Measurements from ENCODE around the gene AOPEP.

AOPEP gene

DNA sequence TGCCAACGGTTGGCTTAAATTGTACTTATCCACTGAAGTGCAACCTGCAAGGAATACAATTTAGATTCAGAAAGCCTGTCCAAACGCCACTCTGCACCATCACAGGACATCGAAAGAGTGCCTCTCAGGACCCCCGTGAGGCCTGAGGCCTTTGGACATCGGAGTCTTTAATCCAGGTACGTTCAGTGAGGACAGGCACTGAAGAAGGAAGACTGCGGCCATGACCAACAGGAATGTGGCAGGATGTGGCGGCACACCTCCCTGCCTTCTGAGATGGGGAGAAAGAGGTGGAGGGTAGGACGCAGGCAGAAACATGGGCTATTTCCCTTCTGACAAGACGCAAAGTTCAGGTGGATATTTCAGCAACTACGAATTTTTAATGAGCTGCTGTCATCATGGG is 385.2 kb downstream of the AOPEP start:
- Mint-ChIP-seq H3K27me3 (no peaks in the 10 kb centered on the region), H3K4me1 (no peaks in the 10 kb centered on the region), H3K27ac (no peak overlapping the region), H3K9me3 (no peaks in the 10 kb centered on the region), H3K4me3 (no peak overlapping the region), H3K36me3 (no peaks in the 10 kb centered on the region)

DNA sequence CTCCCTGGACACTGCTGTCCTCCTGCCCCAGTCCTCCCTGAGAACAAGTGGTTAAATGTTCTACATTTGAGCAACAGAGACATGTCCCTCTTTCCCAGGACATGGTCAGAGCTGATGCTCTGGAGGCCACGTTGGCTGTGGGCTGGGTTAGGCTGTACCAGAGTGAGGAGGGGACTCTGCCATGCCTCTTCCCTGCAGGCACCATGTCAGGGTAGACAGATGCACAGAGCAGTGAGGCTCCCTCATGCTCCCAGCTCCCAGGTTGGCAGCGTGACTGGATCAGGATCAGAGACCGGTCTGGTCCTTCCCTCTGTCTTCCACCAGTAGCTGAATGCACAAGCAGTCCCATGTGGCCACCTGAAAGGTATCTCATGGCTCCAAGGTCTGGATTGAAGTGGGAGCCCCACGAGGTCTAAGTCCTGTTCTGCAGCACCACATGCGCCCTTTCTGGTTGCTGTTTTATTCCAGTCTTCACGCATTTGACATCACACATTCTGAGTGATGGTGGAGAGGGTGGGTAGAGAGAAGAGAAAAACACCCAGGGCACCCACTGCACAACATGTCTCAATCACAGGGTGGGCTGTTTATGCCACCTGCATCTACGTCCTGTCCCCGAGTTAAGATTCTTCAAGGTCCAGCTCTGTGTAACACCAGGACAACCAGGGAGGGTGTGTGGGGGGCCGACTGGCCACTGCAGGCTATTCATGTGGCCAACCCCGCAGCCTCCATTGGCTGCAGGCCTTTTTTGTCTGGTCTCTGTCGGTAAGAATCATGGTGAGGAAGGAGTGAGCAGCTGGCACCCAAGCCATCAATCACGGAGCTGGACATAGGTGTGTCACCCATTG is 386.2 kb downstream of the AOPEP start:
- Mint-ChIP-seq H3K27me3 (no peaks in the 10 kb centered on the region), H3K4me3 (no peak overlapping the region), H3K4me1 (no peaks in the 10 kb centered on the region), H3K9me3 (no peaks in the 10 kb centered on the region), H3K36me3 (no peaks in the 10 kb centered on the region), H3K27ac (no peak overlapping the region)

DNA sequence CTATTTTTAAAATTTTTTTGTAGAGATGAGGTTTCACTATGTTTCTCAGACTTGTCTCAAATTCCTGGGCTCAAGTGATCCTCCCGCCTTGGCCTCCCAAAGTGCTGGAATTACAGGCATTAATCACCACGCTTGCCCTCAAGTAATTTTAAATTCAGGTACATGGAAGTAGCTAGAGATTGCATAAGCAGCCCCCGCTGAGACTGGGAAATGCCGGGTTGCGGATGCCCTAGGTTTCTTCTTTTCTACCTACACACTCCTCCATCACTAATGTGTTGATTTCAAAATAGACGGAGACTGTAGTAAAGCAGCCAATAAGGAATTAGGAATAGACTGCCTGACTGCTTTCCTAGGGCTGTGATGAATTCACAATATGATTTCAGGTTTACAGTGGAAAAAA is 388.6 kb downstream of the AOPEP start:
- Mint-ChIP-seq H3K27ac (no peak overlapping the region), H3K27me3 (no peaks in the 10 kb centered on the region), H3K36me3 (no peaks in the 10 kb centered on the region), H3K4me1 (no peaks in the 10 kb centered on the region), H3K9me3 (no peaks in the 10 kb centered on the region), H3K4me3 (no peak overlapping the region)

DNA sequence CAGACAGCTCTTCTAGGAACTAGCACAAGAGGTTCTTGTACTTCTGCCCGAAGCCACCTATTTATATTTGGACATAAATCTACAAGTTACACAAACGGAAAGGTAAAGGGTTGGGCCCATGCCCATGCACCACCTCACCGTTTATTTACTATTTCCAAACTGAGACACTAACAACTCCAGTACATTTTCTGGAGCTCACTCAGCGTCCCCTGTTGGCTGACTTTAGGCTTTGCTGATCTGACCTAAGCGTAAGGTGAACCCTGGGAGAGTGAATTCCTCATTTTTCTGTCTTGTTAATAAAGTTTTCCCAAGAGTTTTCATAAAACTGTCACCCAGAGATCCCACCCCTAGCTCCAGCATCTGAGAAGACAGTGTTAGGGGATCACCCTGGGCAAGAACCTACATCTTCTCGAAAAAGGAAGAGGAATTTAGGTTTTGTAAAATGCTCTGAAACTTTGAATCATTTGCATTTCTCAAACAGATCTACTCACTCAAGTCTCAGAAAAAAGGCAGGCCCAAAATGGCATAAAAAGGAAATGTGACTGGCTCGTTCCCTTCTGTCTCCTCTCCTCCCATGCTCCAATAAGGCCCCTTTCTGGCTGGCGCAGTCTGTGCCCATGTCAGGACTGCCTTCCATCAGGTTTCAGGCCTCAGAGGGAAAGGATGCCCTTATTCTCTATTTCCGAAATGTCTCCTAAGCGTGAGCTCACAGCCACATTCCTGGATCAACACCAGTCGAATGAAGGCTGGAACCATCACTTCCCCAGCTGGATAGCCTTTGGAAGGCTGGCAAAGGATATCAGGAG is 389.7 kb downstream of the AOPEP start:
- H3K27me3 Mint-ChIP-seq: no peaks in the 10 kb centered on the region
- no peak overlapping the region for H3K4me3 Mint-ChIP-seq
- H3K9me3 Mint-ChIP-seq: no peaks in the 10 kb centered on the region
- H3K27ac Mint-ChIP-seq: no peak overlapping the region
- no peaks in the 10 kb centered on the region for H3K4me1 Mint-ChIP-seq
- H3K36me3 Mint-ChIP-seq: no peaks in the 10 kb centered on the region

DNA sequence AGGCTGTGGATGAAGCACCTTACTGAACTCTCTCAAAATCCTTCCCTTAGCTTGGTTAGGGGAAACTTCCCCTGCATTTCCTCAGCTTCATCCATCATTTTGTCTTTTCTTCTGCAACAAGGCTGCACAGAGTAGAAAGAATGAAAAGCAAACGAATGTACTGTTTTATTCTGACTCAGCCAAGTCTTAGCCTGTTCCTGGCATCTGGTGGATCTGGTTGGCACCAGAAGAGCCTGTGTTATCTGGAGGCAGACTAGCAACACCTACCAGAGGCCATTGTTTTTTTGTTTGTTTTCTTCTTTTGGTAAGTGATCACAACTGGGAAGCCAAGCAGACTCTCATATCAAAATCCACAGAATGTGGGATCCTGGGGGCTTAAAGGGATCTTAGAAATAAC is 390.3 kb downstream of the AOPEP start:
- H3K4me1 Mint-ChIP-seq: no peaks in the 10 kb centered on the region
- no peaks in the 10 kb centered on the region for H3K36me3 Mint-ChIP-seq
- no peak overlapping the region for H3K27ac Mint-ChIP-seq
- H3K9me3 Mint-ChIP-seq: no peaks in the 10 kb centered on the region
- H3K27me3 Mint-ChIP-seq: no peaks in the 10 kb centered on the region
- no peak overlapping the region for H3K4me3 Mint-ChIP-seq

DNA sequence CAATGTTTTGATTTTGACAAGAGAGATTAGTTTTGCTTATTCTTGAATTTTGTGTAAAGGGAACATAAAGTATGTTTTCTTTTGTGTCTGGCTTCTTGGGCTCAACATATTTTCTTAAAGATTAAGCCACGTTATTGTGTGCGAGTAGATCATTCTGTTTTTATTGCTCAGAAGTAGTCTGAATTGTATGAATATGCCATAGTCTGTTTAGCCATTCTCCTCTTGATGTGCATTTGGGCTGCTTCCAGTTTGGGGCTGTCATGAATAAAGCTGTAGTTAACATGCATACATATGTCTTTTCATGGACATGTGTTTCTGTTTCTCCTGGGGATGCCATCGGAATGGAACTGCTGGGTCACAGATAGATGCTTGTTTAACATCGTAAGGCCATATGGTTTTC is 392.1 kb downstream of the AOPEP start:
- Mint-ChIP-seq H3K4me1 (no peaks in the 10 kb centered on the region), H3K9me3 (no peaks in the 10 kb centered on the region), H3K27me3 (no peaks in the 10 kb centered on the region), H3K36me3 (peaks cover 1% of the 10 kb centered on the region), H3K4me3 (no peak overlapping the region), H3K27ac (no peak overlapping the region)

DNA sequence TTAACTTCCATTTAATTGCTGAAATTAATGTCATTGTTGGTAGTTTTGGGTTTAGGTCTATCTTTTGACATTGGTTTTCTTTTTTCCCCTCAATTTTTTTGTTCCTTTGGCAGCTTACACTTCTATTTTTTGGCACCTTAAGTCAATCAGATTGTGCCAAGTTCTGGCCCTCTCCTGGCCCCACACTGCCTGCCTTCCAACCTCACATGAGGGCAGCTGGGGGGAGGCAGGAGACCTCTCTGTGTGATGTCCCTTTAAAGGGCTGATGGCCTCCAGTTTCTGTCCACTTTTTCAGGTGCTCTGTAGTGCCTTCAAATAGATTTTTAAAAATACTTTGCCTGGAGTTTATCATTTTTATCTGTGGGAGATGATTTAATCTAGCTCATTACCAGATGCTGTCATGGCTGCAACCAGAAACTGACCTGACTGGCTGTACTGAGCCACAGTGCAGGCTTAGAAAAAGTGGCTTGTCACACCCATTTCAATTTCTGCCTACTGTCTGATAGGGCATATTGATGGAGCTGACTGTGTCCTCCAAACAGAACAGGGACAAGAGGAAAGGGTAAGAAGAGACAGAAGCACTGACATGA is 394.4 kb downstream of the AOPEP start:
- Mint-ChIP-seq H3K4me3 (no peak overlapping the region), H3K9me3 (no peaks in the 10 kb centered on the region), H3K27ac (no peak overlapping the region), H3K36me3 (peaks cover 5% of the 10 kb centered on the region), H3K27me3 (no peaks in the 10 kb centered on the region), H3K4me1 (no peaks in the 10 kb centered on the region)

DNA sequence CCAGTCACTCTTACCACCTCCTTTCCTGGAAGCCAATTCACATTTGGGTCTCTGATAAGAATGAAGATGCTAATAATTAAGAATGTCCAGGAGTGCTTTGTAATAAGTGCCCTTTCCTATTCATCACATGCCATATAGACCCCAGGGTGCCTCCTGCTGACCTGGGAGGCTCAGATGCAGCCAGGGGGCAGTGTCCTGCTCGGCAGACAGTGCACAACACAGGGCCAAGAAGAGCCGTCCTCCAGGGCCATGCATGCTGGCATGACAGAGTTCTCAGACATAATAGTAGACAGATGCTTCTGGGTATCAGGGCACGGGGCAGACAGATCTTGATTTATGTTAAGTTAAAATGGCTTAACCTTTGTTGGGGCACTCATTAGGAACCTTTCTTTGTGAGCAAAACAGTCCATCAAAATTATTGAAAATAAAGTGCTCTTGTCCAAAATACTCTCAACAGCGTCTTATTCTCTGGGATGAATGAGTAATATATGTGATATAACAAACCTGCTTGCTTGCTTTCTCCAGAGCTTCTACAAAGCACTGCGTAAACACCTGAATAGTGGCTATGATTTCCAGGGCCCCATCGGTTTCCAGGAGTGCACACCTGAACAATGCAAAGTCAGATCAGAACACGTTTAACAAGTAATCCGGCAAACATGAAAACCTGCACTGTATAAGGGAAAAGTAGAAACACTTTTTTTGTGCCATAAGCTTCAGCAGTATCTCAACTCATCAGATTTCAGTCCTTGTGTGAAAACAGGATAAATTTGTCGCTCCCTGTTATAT is 398.3 kb downstream of the AOPEP start:
- no peak overlapping the region for H3K4me3 Mint-ChIP-seq
- no peaks in the 10 kb centered on the region for H3K9me3 Mint-ChIP-seq
- H3K4me1 Mint-ChIP-seq: no peaks in the 10 kb centered on the region
- H3K36me3 Mint-ChIP-seq: peaks cover 5% of the 10 kb centered on the region
- no peak overlapping the region for H3K27ac Mint-ChIP-seq
- H3K27me3 Mint-ChIP-seq: no peaks in the 10 kb centered on the region

DNA sequence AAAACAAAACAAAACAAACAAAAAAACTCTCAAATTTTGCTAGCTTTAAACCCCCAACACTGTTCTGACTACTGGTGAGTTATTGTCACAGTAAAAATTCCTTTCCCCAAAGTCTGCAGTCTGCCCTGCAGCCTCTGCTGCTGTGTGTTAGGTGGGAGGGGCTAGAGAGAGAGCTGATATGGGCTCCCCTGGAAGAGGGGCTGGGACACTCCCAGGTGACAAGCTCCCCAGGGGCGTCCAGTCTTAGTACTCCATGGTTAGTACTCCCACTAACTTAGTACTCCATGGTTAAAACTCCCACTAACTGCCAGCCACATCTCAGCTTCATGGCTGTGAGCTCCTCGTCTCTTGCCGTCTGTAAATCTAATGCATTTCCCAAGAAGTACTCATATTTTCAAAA is 399.2 kb downstream of the AOPEP start:
- Mint-ChIP-seq H3K36me3 (peaks cover 5% of the 10 kb centered on the region), H3K9me3 (no peaks in the 10 kb centered on the region), H3K4me3 (no peak overlapping the region), H3K27ac (no peak overlapping the region), H3K27me3 (no peaks in the 10 kb centered on the region), H3K4me1 (no peaks in the 10 kb centered on the region)

DNA sequence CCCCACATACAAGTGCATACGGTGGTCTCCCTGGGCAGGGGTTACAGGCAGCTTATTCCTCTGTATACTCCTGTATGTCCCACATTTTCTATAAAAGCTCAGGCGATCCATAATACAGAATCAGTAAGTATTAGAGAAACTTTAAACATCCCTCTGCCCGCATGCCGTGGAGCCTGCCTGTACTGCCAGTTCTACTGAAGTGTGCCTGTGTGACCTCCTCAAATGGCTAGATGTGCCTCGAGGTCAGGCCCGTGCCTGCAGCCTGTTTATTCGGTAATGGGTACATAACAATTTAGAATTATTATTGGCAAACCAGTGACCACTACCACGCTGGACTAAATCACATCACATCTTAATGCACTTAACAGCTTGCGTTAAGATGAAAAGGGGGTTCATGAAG is 400.2 kb downstream of the AOPEP start:
- Mint-ChIP-seq H3K27ac (no peak overlapping the region), H3K4me3 (no peak overlapping the region), H3K9me3 (no peaks in the 10 kb centered on the region), H3K27me3 (no peaks in the 10 kb centered on the region), H3K4me1 (no peaks in the 10 kb centered on the region), H3K36me3 (peaks cover 5% of the 10 kb centered on the region)

DNA sequence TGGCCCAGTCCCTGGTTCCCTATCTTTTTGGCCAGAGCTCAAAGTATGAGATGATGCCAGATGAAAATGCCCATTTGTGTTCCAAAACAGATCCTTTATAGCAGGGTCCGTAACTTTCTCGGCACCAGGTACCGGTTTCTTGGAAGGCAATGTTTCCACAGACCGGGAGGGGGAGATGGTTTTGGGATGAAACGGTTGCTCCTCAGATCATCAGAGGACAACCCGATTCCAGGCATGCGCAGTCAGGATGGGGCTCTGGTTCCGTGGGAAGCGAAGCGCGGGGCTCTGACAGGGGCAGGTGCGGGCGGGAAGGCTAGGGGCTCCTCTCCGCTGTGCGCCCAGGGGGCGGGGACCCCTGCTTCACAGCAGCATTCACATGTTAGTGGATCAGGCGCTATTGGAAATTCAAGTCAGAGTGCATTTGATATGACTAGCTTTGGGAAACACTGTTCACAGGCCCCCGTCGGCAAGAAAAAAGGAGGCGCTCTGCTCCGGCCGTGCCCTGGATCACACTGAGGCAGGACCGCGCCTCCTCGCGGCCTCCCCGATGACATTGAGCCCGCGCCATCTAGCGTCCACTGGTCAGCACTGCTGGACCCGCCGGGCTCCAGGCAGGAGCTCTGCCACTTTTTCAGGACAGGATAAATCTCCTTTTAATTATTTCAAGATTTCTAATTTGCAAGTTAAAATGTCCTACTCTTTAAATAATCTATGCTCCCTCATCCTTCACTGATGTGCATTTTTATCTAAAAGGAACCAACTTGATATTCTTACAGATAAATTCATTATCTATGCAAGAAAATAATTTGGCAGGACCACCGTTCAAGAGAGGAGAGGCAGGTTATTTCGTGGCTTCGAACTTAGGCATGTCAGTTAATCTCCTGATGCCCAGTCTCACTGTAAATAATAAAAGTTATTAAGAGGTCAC is 401.0 kb downstream of the AOPEP start:
- Mint-ChIP-seq H3K27me3 (no peaks in the 10 kb centered on the region), H3K4me3 (no peak overlapping the region), H3K9me3 (no peaks in the 10 kb centered on the region), H3K27ac (no peak overlapping the region), H3K36me3 (peaks cover 4% of the 10 kb centered on the region), H3K4me1 (no peaks in the 10 kb centered on the region)

DNA sequence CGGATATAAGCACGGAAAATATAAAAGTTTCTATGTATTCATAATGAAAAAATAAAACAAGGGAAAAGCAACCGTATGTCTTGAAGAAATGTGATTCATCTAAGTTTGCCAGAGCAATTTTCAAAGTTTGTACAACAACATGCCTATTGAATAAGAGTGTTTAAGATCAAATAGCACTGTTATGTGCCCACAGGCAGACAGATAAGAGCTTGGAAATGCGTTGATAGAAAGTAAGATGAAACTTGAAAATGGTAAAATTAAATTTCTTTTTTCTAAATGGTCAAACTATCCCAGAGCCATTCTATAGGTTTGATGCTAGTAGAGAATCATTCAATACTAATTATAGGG is 401.7 kb downstream of the AOPEP start:
- Mint-ChIP-seq H3K27ac (no peak overlapping the region), H3K4me1 (no peaks in the 10 kb centered on the region), H3K27me3 (no peaks in the 10 kb centered on the region), H3K4me3 (no peak overlapping the region), H3K36me3 (peaks cover 4% of the 10 kb centered on the region), H3K9me3 (no peaks in the 10 kb centered on the region)

DNA sequence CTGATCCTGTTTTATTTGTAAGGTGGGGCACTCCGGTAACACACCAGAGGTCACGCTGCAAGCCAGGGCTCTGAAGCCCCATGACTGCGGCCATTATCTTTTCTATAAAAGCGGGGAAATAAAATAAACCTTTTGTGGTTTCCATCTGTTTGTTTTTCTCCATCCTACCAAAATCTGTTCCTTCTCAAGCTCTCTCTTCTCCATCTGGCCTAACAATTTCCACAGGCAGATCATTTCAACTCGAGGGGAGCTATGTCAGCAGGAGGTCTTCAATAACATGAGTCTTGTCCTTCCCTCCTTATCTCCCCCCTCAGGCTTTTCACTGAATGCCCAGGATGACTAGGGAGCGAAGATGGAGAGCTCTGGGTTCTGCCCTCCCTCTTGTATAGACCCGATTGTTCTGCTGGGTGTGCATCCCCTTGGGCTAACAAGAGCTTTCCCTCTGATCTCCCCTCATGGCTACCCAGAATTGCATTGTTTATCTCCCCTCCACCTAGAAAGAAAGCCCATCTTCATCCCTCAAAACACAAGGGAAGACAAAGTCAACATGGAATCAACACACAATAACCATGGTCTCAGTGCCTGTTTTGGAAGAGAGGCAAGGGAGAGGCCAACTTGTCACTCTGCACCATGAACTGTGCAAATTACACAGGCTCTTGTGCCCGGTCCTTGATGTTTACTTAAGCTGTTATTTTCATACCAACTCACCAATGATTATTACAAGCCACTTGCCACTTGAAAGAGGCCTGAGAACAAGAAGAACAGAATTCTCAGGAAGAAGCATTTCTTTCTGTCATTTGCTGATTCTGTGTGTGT is 403.2 kb downstream of the AOPEP start:
- no peaks in the 10 kb centered on the region for H3K4me1 Mint-ChIP-seq
- H3K4me3 Mint-ChIP-seq: no peak overlapping the region
- H3K9me3 Mint-ChIP-seq: no peaks in the 10 kb centered on the region
- no peaks in the 10 kb centered on the region for H3K36me3 Mint-ChIP-seq
- H3K27ac Mint-ChIP-seq: no peak overlapping the region
- H3K27me3 Mint-ChIP-seq: no peaks in the 10 kb centered on the region

DNA sequence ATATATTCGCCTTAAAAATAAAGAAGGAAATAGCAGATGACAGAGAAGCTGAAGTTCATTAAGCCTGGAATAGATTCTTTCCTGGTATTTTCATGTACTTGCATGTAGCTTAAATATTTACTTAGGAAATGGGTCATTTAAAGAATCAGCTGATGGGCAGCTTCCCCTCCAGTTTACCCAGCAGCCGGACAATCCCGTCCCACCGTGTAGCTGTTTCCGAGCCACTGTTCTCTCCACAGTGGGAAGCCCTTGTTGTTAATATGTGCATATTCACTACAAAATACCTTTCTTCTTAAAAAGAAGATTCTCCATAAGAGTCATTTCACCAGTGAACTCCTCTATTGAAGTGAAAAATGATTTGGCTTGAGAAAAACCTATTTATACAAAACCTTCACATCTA is 404.0 kb downstream of the AOPEP start:
- H3K27me3 Mint-ChIP-seq: no peaks in the 10 kb centered on the region
- H3K36me3 Mint-ChIP-seq: peaks cover 2% of the 10 kb centered on the region
- H3K9me3 Mint-ChIP-seq: no peaks in the 10 kb centered on the region
- no peak overlapping the region for H3K27ac Mint-ChIP-seq
- H3K4me1 Mint-ChIP-seq: no peaks in the 10 kb centered on the region
- no peak overlapping the region for H3K4me3 Mint-ChIP-seq
